HG03135 (cell line): ENCODE results near the gene LGALS7.
"Not testable (repeated sequence)": the region's sequence is repeated elsewhere in the genome, so short reads cannot be mapped to it uniquely, and the experiment has no call there.

Source experiments
- ATAC-seq: cut with Tn5 transposase; IDR thresholded peaks from one replicate; pipeline ENCODE4 v1.9.1; 2021; ENCODE audit warnings: mild to moderate bottlenecking, moderate library complexity; ENCODE audit not compliant: unreplicated experiment

The LGALS7 gene

GRCh38 chr19:38774181-38774950 lies 1.0 kb upstream of the LGALS7 start:
- ATAC-seq, result no peak

GRCh38 chr19:38771569-38771968 lies 1.7 kb downstream of the LGALS7 start:
- ATAC-seq, result not testable (repeated sequence)

DNA sequence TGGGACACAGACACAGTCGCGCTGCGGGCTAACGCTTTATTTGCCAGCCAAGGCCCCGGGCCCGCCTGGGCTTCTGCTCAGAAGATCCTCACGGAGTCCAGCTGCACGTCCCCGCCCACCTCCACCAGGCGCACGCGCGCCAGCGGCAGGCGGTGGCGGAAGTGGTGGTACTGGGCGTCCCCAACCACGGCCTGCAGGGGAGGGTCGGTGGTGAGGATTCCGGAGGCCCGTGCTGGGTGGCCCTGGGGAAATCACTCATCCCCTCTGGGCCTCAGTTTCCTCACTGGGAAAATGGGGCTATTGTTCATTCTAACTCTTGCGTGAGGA lies 2.4 kb downstream of the LGALS7 start:
- peak; percentile 48 for ATAC-seq

DNA sequence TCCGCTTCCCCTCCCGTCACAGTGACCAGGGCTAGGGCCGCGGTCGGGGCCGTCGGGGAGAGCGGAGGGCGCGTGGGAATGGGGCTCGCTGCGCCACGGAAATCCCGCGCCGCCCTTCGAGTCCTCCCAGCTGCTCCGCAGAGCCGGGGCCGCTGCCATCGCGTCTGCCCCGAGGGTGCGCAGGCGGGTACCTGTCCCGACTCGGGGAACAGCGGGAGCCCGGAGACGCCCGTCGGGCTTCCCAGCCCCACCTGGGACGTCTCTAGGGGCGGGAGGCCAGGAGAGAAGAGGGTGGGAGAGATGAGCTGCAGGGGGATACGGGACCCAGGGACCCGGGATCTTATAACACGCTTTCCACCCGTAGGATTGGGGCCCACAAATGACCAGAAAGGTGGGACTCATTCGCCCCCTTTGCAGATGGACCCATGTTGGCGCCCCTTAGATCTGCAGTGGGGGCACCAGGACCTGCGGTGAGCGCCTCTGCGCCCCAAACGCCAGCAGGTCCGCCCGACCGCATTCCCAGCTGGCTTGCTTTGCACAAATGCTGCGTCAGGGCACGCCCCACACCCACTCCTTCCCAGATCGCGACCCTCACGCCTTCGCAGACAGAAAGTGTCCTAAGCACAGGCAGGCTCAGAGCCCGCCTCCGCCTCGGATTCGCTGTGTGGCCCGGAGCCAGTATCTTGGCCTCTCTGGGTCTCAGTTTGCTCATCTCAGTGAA lies 2.9 kb downstream of the LGALS7 start:
- peak; percentile 6 for ATAC-seq

DNA sequence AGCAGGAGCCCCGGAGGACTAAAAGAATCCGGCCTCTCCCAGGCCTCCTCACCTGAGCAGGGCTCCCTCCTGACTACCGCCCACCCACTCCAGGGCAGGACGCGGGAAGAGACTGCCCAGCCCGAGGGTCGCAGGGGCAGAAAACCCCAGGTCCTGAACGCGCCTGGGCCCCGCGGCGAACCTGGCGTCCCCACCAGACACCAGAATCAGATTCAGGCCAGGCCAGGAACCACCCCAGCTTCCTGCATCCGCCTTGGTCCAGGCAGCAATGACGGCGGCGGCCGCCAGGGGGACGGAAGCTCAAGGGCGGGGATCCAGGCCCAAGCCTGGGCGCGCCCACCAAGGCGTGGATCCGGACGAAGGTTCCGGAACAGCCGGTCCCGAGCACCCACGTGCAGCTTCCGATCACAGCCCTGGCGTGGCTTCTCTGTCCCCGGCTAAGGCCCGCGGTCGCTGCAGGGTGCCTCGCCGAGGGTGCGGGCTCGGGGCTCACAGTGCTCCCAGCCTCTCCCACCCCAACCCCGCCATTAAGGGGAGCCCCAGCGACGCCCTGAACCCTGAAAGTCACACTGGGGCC lies 3.6 kb downstream of the LGALS7 start:
- ATAC-seq, result peak; percentile 80

DNA sequence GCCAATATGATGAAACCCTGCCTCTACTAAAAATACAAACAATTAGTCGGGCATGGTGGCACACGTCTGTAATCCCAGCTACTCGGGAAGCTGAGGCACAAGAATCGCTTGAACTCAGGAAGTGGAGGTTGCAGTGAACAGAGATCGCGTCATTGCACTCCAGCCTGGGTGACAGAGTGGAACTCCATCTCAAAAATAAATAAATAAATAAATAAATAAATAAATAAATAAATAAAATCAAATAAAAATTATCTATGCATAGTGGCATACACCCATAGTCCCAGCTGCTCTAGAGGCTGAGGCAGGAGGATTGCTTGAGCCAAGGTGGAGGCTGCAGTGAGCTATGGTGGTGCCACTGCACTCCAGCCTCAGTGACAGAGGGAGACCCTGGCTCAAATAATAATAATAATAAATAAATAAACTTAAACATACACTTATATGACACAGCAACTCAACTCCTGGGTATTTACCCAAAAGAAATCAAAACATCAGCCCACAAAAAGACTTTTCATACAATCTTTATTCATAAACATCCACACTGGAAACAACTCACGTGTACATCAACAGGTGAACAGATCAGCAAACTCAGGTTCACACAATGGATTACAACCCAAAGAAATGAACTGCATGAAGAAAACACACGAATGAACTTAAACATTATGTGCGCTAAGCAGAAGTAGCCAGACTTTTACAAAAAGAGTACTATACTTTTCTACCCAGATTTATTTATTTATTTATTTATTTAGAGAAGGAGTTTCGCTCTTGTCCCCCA lies 6.9 kb downstream of the LGALS7 start:
- no peak for ATAC-seq

- ATAC-seq, result no peak
These were observed 8.1 kb downstream of the LGALS7 start for GRCh38 chr19:38765214-38765613.

DNA sequence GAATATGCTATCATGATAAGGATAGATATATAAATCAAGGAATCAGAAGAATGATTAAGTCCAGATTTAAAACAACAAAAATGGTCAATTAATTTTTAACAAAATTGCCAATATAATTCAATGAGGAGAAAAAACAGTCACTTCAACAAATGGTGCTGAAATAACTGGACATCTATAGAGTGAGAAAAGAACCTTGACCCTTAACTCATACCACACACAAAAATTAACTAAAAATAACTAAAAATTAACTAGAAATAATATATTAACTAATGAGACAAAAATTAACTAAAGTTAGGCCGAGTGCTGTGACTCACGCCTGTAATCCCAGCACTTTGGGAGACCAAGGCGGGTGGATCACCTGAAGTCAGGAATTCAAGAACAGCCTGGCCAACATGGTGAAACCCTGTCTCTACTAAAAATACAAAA lies 9.5 kb downstream of the LGALS7 start:
- ATAC-seq, result no peak

GRCh38 chr19:38761884-38762389 lies 11.4 kb downstream of the LGALS7 start:
- not testable (repeated sequence) for ATAC-seq

GRCh38 chr19:38760805-38761517 lies 12.4 kb downstream of the LGALS7 start:
- not testable (repeated sequence) for ATAC-seq

DNA sequence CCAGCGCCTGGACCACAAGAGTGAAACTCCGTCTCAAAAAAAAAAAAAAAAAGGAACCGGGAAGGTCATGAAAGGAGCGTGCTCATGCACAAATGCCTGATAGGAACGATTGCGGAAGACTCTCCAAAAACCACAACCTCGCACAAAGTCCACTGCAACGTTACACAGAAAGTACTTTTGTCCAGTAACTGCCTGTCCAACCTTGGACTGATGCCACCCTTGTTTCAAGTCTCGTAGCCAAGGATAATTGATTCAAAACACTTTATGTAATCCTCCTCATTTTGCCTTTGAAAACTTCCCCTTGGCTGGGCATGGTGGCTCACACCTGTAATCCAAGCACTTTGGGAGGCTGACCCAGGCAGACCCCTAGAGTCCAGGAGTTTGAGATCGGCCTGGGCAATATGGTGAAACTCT lies 13.7 kb downstream of the LGALS7 start:
- no peak for ATAC-seq

GRCh38 chr19:38754196-38754595 lies 19.1 kb downstream of the LGALS7 start:
- ATAC-seq, result not testable (repeated sequence)

DNA sequence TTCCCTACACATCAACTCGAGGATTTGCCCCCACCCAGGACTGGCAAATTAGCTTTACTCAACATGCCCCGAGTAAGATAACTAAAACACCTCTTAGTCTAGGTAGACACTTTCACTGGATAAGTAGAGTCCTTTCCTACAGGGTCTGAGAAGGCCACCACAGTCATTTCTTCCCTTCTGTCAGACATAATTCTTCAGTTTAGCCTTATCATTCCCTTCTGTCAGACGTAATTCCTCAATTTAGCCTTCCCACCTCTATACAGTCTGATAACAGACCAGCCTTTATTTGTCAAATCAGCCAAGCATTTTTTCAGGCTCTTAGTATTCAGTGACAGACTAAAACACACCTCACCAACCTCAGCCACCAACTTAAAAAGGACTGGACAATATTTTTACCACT lies 19.5 kb downstream of the LGALS7 start:
- ATAC-seq, result not testable (repeated sequence)

- no peak for ATAC-seq
These were observed 28.0 kb downstream of the LGALS7 start for GRCh38 chr19:38745316-38745715.

DNA sequence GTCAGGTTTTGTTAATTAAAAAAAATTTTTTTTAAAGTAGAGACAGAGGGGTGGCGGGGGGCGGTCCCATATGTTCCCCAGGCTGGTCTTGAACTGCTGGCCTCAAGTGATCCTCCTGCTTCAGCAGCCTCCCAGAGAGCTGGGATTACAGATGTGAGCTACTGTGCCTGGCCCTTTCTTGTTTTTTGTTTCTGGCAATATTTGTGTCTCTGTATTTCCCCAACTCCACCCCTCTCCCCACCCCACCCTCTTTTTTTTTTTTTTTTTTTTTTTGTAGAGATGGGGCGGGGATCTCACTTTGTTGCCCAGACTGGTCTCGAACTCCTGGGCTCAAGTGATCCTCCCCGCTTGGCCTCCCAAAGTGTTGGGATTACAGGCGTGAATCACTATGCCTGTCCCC lies 28.4 kb downstream of the LGALS7 start:
- ATAC-seq, result no peak

DNA sequence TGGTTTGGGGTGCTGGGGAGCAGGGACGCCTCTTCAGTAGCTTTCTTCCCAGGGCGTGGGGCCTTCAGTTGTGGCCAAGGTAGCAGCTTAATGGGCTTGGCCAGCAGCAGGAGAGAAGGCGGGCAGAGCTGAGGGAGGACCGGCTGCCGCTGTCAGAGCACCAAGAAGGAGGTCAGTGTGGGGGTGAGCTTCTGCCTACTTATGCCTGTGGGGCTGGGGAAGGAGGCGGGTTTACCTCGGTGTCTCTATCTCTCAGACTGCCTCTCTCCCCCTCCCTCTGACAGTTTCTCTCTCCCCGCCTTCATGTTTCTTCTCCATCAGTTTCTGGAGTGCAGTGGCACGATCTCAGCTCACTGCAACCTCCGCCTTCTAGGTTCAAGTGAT lies 29.0 kb downstream of the LGALS7 start, which contains the start of gene CAPN12:
Gene CAPN12, minus strand, starts transcription at position 177 of the 384 bp plus-strand sequence. CDS start 309 bp downstream, outside the sequence.
- no peak for ATAC-seq

DNA sequence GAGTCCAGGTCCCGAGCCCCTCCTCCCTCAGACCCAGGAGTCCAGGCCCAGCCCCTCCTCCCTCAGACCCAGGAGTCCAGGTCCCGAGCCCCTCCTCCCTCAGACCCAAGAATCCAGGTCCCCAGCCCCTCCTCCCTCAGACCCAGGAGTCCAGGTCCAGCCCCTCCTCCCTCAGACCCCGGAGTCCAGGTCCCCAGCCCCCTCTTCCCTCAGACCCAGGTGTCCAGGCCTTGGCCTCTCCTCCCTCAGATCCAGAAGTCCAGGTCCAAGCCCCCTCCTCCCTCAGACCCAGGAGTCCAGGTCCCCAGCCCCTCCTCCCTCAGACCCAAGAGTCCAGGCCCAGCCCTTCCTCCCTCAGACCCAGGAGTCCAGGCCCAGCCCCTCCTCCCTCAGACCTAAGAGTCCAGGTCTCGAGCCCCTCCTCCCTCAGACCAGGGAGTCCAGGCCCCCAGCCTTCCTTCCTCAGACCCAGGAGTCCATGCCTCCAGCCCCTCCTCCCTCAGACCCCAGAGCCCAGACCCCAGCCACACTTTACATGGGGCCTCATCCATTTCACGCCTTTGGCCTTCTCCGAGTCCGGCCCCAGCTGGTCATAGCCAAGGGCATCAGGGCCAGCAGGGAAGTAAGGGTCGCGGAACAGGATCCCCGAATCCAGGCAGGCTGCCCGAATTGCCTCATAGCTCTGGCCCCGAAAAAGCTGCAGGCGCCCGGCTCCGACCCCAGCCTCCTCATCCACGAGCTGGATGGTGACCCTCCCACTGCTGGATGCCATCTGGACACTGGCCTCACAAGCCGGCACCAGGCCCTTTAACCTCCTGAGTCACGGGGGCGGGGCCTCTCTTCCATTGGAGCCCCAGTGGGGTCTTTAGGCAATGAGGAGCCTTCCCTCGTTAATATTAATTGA lies 29.7 kb downstream of the LGALS7 start:
- ATAC-seq, result no peak

DNA sequence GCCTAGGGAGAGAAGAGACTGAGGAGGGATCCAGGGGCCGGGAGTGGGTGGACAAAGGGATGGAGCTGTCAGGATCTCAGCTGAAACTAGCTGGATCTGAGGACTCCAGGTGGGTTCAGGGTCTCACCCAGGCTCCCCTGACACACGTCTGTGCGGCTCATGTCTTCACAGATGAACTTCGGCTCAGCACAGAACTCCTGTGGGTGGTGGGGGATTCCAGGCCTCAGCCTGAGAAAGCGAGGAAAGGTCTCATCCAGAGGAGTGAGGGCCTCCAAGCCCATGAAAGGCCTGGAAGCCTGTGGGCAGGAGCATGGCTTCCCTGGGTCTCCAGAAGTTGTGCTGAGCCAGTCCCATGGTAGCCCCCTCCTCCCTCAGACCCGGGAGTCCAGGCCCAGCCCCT lies 30.4 kb downstream of the LGALS7 start:
- ATAC-seq, result no peak

DNA sequence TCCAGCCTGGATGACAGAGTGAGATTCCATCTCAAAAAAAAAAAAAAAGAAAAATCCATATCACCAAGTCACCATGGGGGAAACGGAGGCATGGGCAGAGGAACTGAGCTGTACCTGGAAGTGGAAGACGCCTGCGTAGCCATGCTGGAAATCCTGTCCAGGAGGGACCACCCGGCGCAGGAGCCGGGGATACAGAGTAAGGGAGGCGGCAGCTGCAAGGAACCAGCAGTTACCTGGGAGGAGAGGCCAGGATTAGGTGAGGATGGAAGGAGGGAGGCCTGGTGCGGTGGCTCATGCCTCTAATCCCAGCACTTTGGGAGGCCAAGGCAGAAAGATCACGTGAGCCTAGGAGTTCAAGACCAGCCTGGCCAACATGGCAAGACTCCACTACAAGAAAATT lies 31.0 kb downstream of the LGALS7 start:
- ATAC-seq, result no peak
